ENCODE measurements around the gene THOC6. TPM values are rescaled to one million over a fixed set of nuclear protein-coding genes. Genes with fewer than 3 reads are reported as not detected.

The THOC6 gene
- total RNA-seq, 1 donor, result 28.1 TPM

- no peak for TF ChIP-seq CTCF (IDR thresholded peaks at IDR 0.05; ENCODE audit: insufficient read depth, low read depth, low read length)
- no peak overlapping the region for H3K4me3 ChIP-seq (ENCODE audit: low read depth, low read length)
- no peak for DNase-seq (ENCODE audit: low read depth)
Measured at GRCh38 chr16:3038896-3039295, 15.1 kb downstream of the THOC6 start.

GRCh38 chr16:3042376-3042775 lies 18.5 kb downstream of the THOC6 start:
- no peak for TF ChIP-seq CTCF (IDR thresholded peaks at IDR 0.05; ENCODE audit: insufficient read depth, low read depth, low read length)
- DNase-seq (ENCODE audit: low read depth), result no peak
- no peak overlapping the region for H3K4me3 ChIP-seq (ENCODE audit: low read depth, low read length)

- no peak for TF ChIP-seq CTCF (IDR thresholded peaks at IDR 0.05; ENCODE audit: insufficient read depth, low read depth, low read length)
- no peak for DNase-seq (ENCODE audit: low read depth)
Measured at GRCh38 chr16:3044708-3045107, 20.9 kb downstream of the THOC6 start.

GRCh38 chr16:3045758-3046640 lies 22.2 kb downstream of the THOC6 start, which contains the start of gene MMP25:
Gene MMP25, plus strand, starts transcription at chr16:3046561. Its CDS starts 357 bp downstream, at chr16:3046918.
- DNase-seq (ENCODE audit: low read depth), result no peak
- peak within 1 kb of the TSS; percentile 51 for H3K4me3 ChIP-seq (ENCODE audit: low read depth, low read length)
- TF ChIP-seq CTCF (IDR thresholded peaks at IDR 0.05; ENCODE audit: insufficient read depth, low read depth, low read length), result no peak

More at GRCh38 chr16:3044708-3045107, 20.9 kb downstream of the THOC6 start:
- H3K4me3 ChIP-seq (ENCODE audit: low read depth, low read length), result no peak overlapping the region

GRCh38 chr16:3046641-3047386 lies 23.0 kb downstream of the THOC6 start:
- TF ChIP-seq CTCF (IDR thresholded peaks at IDR 0.05; ENCODE audit: insufficient read depth, low read depth, low read length), result no peak
- no peak for DNase-seq (ENCODE audit: low read depth)
- H3K4me3 ChIP-seq (ENCODE audit: low read depth, low read length), result no peak overlapping the region

GRCh38 chr16:3047387-3047720 lies 23.5 kb downstream of the THOC6 start:
- DNase-seq (ENCODE audit: low read depth), result no peak
- no peak overlapping the region for H3K4me3 ChIP-seq (ENCODE audit: low read depth, low read length)
- no peak for TF ChIP-seq CTCF (IDR thresholded peaks at IDR 0.05; ENCODE audit: insufficient read depth, low read depth, low read length)
